OCI-LY1 (cell line): ENCODE results near the gene RNU6-9.

ENCODE experiments used
- H2AFZ ChIP-seq: fragments of 200-600 bp; sonication (generic), shearing (Covaris generic); 2 replicates; pipeline ENCODE4 v1.6.0; 2014; ENCODE audit warnings: antibody characterized with exemption, mild to moderate bottlenecking, low read length
- H3F3A ChIP-seq: fragments of 200-600 bp; sonication (generic), shearing (Covaris generic); 2 replicates; pipeline ENCODE4 v1.6.0; 2014; ENCODE audit warnings: mild to moderate bottlenecking, antibody characterized with exemption, low read length, moderate library complexity; ENCODE audit not compliant: insufficient read depth
- H3K27ac ChIP-seq: fragments of 200-600 bp; sonication (generic); 2 replicates; pipeline ENCODE4 v1.5.1; 2014; ENCODE audit warnings: low read length, mixed run types, mild to moderate bottlenecking, low read depth; ENCODE audit not compliant: poor library complexity, severe bottlenecking
- H3K27me3 ChIP-seq: fragments of 200-600 bp; sonication (generic); 2 replicates; pipeline ENCODE4 v1.6.0; 2014; ENCODE audit warnings: antibody characterized with exemption, mild to moderate bottlenecking, low read length, moderate library complexity; ENCODE audit not compliant: insufficient read depth
- H3K36me3 ChIP-seq: fragments of 200-600 bp; sonication (generic); 2 replicates; pipeline ENCODE4 v1.6.1; 2014; ENCODE audit warnings: mild to moderate bottlenecking, antibody characterized with exemption, low read length, moderate library complexity, mixed read lengths; ENCODE audit not compliant: insufficient read depth
- H3K4me1 ChIP-seq: fragments of 200-600 bp; sonication (generic); 2 replicates; pipeline ENCODE4 v1.5.1; 2014; ENCODE audit warnings: mild to moderate bottlenecking, low read length, moderate library complexity; ENCODE audit not compliant: insufficient read depth, severe bottlenecking
- H3K4me2 ChIP-seq: fragments of 200-600 bp; sonication (generic), shearing (Covaris generic); 2 replicates; pipeline ENCODE4 v1.6.1; 2014; ENCODE audit warnings: low read length
- H3K4me3 ChIP-seq: fragments of 200-600 bp; sonication (generic); 2 replicates; pipeline ENCODE4 v1.5.1; 2014; ENCODE audit warnings: low read length, low read depth, mild to moderate bottlenecking, mixed read lengths; ENCODE audit not compliant: poor library complexity, severe bottlenecking
- H3K79me2 ChIP-seq: fragments of 200-600 bp; shearing (Covaris generic); 2 replicates; pipeline ENCODE4 v1.6.1; 2016; ENCODE audit warnings: mixed run types, low read length, mixed read lengths; ENCODE audit not compliant: insufficient read depth
- H3K9ac ChIP-seq: fragments of 200-600 bp; sonication (generic), shearing (Covaris generic); 2 replicates; pipeline ENCODE4 v1.6.1; 2014; ENCODE audit warnings: mild to moderate bottlenecking, low read length, mixed read lengths
- H3K9me2 ChIP-seq: fragments of 200-600 bp; sonication (generic), shearing (Covaris generic); 2 replicates; pipeline ENCODE4 v1.6.1; 2014; ENCODE audit warnings: low read depth, mild to moderate bottlenecking, low read length, mixed read lengths
- H3K9me3 ChIP-seq: fragments of 200-600 bp; shearing (Covaris generic); 2 replicates; pipeline ENCODE4 v1.6.1; 2014; ENCODE audit warnings: low read length, mixed read lengths
- H4K20me1 ChIP-seq: fragments of 200-600 bp; sonication (generic), shearing (Covaris generic); 2 replicates; pipeline ENCODE4 v1.6.0; 2016; ENCODE audit warnings: mild to moderate bottlenecking, low read length; ENCODE audit not compliant: insufficient read depth
- EZH2 ChIP-seq: fragments of 200-600 bp; sonication (generic), shearing (Covaris generic); IDR thresholded peaks from 2 replicates; pipeline ENCODE4 v1.8.0; 2017; ENCODE audit warnings: borderline replicate concordance, mixed run types, mild to moderate bottlenecking, antibody characterized with exemption, low read length, moderate library complexity, mixed read lengths
- TF ChIP-seq, protein P1 (sequence below): fragments of 200-600 bp; sonication (generic), shearing (Covaris generic); IDR thresholded peaks from 2 replicates; pipeline ENCODE4 v1.5.1; 2017; ENCODE audit warnings: mild to moderate bottlenecking, antibody characterized with exemption, low read length, moderate library complexity, mixed read lengths

Gene RNU6-9

DNA sequence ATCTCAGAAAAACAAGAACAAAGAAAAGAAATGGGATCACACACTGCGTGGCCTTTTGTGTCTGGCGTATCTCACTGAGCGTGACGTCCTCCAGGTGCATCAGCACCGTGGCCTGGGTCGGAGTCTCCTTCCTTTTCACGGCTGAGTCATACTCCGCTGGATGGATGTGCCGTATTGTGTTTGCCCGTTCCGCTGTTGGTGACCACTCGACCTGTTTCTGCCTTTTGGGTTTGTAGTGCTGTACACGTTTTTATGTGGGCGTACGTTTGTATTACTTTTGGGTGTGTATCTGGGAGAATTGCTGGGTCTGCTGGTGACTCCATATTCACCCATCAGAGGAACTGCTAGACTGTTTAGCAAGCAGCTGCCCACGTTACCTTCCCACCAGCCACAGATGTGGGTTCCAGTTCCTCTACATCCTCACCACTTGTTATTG lies 44.0 kb downstream of the RNU6-9 start:
- no peak overlapping the region for H3K9ac ChIP-seq
- H3K27me3 ChIP-seq = peaks cover 29% of the 10 kb centered on the region; the same call in 1 of the 2 replicates
- H3K4me1 ChIP-seq = no peaks in the 10 kb centered on the region
- no peaks in the 10 kb centered on the region for H3K9me2 ChIP-seq
- no peak overlapping the region for H3K4me3 ChIP-seq
- H3K27ac ChIP-seq = no peak overlapping the region
- no peaks in the 10 kb centered on the region for H3K36me3 ChIP-seq
- 0 out of 2 replicates have a peak, but pooled peaks cover 2% of the 10 kb centered on the region for H3K9me3 ChIP-seq
- H4K20me1 ChIP-seq = no peaks in the 10 kb centered on the region
- H2AFZ ChIP-seq = no peak overlapping the region
- H3K4me2 ChIP-seq = no peak overlapping the region
- TF ChIP-seq, protein P1, sequence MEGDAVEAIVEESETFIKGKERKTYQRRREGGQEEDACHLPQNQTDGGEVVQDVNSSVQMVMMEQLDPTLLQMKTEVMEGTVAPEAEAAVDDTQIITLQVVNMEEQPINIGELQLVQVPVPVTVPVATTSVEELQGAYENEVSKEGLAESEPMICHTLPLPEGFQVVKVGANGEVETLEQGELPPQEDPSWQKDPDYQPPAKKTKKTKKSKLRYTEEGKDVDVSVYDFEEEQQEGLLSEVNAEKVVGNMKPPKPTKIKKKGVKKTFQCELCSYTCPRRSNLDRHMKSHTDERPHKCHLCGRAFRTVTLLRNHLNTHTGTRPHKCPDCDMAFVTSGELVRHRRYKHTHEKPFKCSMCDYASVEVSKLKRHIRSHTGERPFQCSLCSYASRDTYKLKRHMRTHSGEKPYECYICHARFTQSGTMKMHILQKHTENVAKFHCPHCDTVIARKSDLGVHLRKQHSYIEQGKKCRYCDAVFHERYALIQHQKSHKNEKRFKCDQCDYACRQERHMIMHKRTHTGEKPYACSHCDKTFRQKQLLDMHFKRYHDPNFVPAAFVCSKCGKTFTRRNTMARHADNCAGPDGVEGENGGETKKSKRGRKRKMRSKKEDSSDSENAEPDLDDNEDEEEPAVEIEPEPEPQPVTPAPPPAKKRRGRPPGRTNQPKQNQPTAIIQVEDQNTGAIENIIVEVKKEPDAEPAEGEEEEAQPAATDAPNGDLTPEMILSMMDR = no peak
- no peak for TF ChIP-seq EZH2
- H3F3A ChIP-seq = no peaks in the 10 kb centered on the region
- H3K79me2 ChIP-seq = no peaks in the 10 kb centered on the region

DNA sequence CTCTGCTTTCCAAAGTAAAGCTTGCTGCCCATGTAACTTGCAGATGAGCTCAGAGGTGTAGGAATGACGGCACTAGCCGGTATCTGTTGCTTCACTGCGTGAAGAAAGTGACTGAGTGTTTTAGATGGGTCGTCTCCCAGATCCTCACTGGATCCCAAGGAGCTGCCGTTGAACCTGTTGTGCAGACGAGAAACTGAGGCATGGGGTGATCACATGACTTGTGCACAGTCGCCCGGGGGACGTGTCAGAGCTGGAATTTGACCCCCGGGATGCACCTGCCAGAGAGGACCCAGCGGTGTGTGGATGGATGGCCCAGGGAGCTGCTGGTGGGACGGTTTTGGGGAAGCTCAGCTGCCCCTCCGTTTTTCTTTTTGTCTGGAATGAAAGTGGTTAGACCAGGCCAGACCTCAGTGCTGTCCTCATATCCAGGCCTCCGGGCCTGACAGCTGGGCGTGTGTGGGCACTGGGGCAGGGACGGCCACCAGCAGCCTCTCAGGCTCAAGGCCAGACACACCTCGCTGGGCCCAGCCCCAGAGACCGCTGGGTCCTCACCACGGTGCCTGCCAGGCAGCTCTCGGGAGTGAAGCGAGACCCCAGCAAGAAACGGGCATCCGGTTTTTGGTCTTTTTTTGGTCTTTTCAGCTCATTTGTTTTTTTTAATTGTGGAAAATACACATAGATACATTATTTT lies 45.1 kb downstream of the RNU6-9 start:
- H3K9me2 ChIP-seq = no peaks in the 10 kb centered on the region
- no peaks in the 10 kb centered on the region for H3K79me2 ChIP-seq
- no peak overlapping the region for H3K9ac ChIP-seq
- peaks cover 26% of the 10 kb centered on the region; the same call in 1 of the 2 replicates for H3K27me3 ChIP-seq
- H3K36me3 ChIP-seq = no peaks in the 10 kb centered on the region
- H3K9me3 ChIP-seq = 0 out of 2 replicates have a peak, but pooled peaks cover 2% of the 10 kb centered on the region
- H3K4me1 ChIP-seq = no peaks in the 10 kb centered on the region
- no peak overlapping the region for H2AFZ ChIP-seq
- TF ChIP-seq, protein P1 = no peak
- no peak for TF ChIP-seq EZH2
- no peaks in the 10 kb centered on the region for H3F3A ChIP-seq
- H3K4me3 ChIP-seq = no peak overlapping the region
- no peak overlapping the region for H3K4me2 ChIP-seq
- H4K20me1 ChIP-seq = no peaks in the 10 kb centered on the region
- H3K27ac ChIP-seq = no peak overlapping the region

DNA sequence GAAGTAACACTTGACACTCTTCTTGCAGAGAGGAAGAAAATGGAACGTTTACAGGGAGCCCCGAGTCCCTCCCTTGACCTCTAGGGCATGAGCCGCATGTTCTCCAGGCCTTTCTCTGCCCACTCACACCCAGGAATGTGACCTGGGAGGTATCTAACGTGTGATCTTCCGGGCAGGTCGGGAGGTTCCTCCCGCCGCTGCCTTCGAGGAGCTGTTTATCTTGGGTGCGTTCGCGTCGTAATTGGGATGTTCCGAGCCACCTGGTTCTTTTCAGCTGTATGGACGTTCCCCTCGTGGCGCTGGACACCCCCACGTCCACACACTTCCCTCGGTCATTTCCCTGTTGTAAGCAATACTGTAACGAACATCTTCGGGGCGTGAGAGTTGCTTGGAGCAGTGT lies 46.2 kb downstream of the RNU6-9 start:
- no peak for TF ChIP-seq EZH2
- TF ChIP-seq, protein P1 = no peak
- H2AFZ ChIP-seq = no peak overlapping the region
- no peaks in the 10 kb centered on the region for H3K9me2 ChIP-seq
- peaks cover 32% of the 10 kb centered on the region; the same call in 1 of the 2 replicates for H3K27me3 ChIP-seq
- no peaks in the 10 kb centered on the region for H3F3A ChIP-seq
- no peaks in the 10 kb centered on the region for H4K20me1 ChIP-seq
- H3K9me3 ChIP-seq = 0 out of 2 replicates have a peak, but pooled peaks cover 2% of the 10 kb centered on the region
- H3K4me1 ChIP-seq = no peaks in the 10 kb centered on the region
- no peaks in the 10 kb centered on the region for H3K36me3 ChIP-seq
- no peak overlapping the region for H3K9ac ChIP-seq
- H3K79me2 ChIP-seq = no peaks in the 10 kb centered on the region
- H3K4me2 ChIP-seq = no peak overlapping the region
- H3K27ac ChIP-seq = no peak overlapping the region
- H3K4me3 ChIP-seq = no peak overlapping the region
